ENCODE results near the gene HK2.

DNA sequence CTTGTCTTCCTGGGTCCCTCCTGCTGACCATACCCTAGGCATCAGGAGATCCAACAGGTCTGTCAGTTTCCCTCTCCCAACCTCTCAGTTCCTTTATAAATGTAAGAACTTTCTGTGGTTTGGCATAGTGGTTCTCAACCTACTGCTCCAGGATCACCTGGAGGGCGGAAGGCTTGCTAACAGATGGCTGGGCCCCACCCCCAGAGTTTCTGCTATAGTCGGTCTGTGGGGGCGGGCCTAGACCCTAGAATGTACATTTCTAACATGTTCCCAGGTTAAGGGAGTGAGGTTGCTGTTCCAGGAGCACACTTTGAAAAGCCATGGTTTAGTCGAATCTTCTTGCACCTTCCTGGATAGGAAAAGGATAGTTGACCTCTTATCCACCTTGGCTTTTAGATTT, 37.0 kb downstream of the HK2 start:
- TF ChIP-seq, protein P1, sequence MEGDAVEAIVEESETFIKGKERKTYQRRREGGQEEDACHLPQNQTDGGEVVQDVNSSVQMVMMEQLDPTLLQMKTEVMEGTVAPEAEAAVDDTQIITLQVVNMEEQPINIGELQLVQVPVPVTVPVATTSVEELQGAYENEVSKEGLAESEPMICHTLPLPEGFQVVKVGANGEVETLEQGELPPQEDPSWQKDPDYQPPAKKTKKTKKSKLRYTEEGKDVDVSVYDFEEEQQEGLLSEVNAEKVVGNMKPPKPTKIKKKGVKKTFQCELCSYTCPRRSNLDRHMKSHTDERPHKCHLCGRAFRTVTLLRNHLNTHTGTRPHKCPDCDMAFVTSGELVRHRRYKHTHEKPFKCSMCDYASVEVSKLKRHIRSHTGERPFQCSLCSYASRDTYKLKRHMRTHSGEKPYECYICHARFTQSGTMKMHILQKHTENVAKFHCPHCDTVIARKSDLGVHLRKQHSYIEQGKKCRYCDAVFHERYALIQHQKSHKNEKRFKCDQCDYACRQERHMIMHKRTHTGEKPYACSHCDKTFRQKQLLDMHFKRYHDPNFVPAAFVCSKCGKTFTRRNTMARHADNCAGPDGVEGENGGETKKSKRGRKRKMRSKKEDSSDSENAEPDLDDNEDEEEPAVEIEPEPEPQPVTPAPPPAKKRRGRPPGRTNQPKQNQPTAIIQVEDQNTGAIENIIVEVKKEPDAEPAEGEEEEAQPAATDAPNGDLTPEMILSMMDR (IDR thresholded peaks at IDR 0.05; ENCODE audit: insufficient read depth, low read length): no peak
- no peak for TF ChIP-seq POLR2AphosphoS5 (IDR thresholded peaks at IDR 0.05; ENCODE audit: low read depth)
- TF ChIP-seq GABPA (IDR thresholded peaks at IDR 0.05; ENCODE audit: low read depth): no peak
- TF ChIP-seq, protein P2, sequence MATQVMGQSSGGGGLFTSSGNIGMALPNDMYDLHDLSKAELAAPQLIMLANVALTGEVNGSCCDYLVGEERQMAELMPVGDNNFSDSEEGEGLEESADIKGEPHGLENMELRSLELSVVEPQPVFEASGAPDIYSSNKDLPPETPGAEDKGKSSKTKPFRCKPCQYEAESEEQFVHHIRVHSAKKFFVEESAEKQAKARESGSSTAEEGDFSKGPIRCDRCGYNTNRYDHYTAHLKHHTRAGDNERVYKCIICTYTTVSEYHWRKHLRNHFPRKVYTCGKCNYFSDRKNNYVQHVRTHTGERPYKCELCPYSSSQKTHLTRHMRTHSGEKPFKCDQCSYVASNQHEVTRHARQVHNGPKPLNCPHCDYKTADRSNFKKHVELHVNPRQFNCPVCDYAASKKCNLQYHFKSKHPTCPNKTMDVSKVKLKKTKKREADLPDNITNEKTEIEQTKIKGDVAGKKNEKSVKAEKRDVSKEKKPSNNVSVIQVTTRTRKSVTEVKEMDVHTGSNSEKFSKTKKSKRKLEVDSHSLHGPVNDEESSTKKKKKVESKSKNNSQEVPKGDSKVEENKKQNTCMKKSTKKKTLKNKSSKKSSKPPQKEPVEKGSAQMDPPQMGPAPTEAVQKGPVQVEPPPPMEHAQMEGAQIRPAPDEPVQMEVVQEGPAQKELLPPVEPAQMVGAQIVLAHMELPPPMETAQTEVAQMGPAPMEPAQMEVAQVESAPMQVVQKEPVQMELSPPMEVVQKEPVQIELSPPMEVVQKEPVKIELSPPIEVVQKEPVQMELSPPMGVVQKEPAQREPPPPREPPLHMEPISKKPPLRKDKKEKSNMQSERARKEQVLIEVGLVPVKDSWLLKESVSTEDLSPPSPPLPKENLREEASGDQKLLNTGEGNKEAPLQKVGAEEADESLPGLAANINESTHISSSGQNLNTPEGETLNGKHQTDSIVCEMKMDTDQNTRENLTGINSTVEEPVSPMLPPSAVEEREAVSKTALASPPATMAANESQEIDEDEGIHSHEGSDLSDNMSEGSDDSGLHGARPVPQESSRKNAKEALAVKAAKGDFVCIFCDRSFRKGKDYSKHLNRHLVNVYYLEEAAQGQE (IDR thresholded peaks at IDR 0.05; ENCODE audit: insufficient replicate concordance, low read depth): no peak
